ENCODE results near the gene MTARC2.
A peak's percentile ranks its signal among the peaks of the same experiment; 100 is the strongest.

The MTARC2 gene

DNA sequence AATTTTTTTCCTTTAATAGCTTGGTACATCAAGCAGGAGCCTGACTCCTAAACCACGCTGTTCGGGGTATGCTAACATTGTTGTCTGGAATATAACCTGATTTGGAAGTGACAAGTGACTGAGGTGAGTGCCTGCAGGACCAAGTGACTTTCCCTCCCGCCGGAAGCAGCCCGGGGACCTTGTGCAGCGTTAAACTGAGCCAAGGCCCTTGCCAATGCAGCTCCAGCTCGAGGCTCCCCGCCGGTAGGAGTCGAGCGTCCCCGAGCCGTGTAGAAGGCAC, 37.9 kb downstream of the MTARC2 start:
- H3K4me3 ChIP-seq, result peak overlapping the region; percentile 48; the same call in 1 of the 2 replicates
- no peaks in the 10 kb centered on the region; the same call in 1 of the 2 replicates for H3K9me3 ChIP-seq
- H3K27me3 ChIP-seq (ENCODE audit: low read depth), result no peaks in the 10 kb centered on the region
- no peaks in the 10 kb centered on the region; the same call in 1 of the 2 replicates for H3K36me3 ChIP-seq (replicated peaks)
- no peak for DNase-seq (ENCODE audit: low spot score in 2 of 2)
- in situ Hi-C loops (cut with MboI; ENCODE audit: low sequenced_read_pairs), result loop anchor here (25.0 kb wide), 1 partner anchor 799 kb away; no protein-coding TSS in a partner anchor
- H3K4me1 ChIP-seq, result peaks cover 15% of the 10 kb centered on the region

DNA sequence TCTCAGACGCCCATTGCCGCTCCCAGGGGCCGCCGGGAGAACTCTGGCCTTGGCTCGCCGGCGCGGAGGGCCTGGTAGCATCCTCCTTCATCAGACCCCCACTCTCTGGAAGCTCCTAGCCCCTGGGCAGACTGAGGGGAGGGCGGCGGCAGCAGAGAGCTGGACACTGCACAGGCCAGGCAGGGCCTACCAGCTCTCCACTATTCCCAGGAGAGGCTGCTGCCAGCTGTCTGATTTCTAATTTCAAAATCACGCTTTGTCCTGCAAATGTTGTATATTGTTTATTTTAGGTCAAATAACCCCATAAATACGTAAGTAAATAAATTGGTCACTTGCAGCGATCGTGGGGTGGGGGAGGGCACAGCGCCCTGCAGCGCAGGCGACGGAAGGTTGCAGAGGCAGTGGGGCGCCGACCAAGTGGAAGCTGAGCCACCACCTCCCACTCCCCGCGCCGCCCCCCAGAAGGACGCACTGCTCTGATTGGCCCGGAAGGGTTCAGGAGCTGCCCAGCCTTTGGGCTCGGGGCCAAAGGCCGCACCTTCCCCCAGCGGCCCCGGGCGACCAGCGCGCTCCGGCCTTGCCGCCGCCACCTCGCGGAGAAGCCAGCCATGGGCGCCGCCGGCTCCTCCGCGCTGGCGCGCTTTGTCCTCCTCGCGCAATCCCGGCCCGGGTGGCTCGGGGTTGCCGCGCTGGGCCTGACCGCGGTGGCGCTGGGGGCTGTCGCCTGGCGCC, 38.4 kb downstream of the MTARC2 start, which contains the start of gene MTARC1:
MTARC1 (plus strand) TSS at position 577 of the 732 bp plus-strand sequence; CDS start at position 609, 32 bp downstream.
- Histone ChIP-seq H3K9me3 (no peaks in the 10 kb centered on the region; the same call in 1 of the 2 replicates), H3K27me3 (ENCODE audit: low read depth) (no peaks in the 10 kb centered on the region), H3K4me1 (peaks cover 15% of the 10 kb centered on the region), H3K36me3 (replicated peaks) (no peaks in the 10 kb centered on the region; the same call in 1 of the 2 replicates), H3K4me3 (peak within 1 kb of the TSS; percentile 48)
- peak; percentile 66 to 91 for DNase-seq (ENCODE audit: low spot score in 2 of 2)
- in situ Hi-C loops (cut with MboI; ENCODE audit: low sequenced_read_pairs), result loop anchor here (25.0 kb wide), 1 partner anchor 799 kb away; no protein-coding TSS in a partner anchor

DNA sequence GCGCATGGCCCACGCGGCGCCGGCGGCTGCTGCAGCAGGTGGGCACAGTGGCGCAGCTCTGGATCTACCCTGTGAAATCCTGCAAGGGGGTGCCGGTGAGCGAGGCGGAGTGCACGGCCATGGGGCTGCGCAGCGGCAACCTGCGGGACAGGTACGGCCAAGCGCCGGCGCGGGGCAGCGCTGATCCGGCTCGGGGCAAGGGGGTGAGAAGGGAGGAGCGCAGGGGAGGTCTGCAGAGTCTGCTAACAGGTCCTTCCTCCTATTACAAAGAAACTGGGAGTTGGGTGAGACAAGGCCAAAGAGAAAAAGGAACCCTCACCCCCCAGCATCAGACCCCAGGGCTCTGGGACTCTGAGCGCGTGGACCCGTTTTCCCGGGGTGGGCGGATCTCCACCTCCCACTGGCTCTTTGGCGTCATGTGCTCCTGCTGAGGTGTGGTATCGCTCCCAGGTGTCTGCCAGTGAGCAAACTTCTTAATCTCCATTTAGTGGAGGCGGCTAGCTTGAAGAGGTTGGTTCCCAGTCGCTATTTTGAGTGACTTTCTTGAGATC, 39.0 kb downstream of the MTARC2 start:
- Histone ChIP-seq H3K9me3 (no peaks in the 10 kb centered on the region; the same call in 1 of the 2 replicates), H3K27me3 (ENCODE audit: low read depth) (no peaks in the 10 kb centered on the region), H3K4me1 (peaks cover 15% of the 10 kb centered on the region), H3K4me3 (peak overlapping the region; percentile 48), H3K36me3 (replicated peaks) (no peaks in the 10 kb centered on the region; the same call in 1 of the 2 replicates)
- peak in 1 of 2 experiments; percentile 63 for DNase-seq (ENCODE audit: low spot score in 2 of 2)
- in situ Hi-C loops (cut with MboI; ENCODE audit: low sequenced_read_pairs), result loop anchor here (25.0 kb wide), 1 partner anchor 800 kb away; no protein-coding TSS in a partner anchor

DNA sequence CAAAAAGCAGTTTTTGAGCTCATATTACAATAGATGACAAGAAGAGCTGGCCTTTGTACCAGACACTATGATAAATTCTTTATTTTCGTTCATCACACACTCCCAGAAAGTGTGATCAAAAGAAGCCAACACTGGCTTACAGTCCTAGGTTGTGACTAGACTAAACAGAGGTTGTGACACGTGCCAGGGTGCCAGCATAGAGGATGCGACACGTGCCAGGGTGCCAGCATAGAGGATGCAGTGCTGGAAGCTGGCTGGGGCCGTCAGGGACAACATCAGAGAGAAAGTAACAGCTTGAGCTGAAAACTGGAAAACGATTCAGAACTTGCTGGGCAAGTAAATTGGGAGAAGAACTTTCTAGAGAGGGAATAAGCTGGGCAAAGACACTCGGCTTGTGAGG, 40.8 kb downstream of the MTARC2 start:
- H3K36me3 ChIP-seq (replicated peaks), result no peaks in the 10 kb centered on the region; the same call in 1 of the 2 replicates
- H3K27me3 ChIP-seq (ENCODE audit: low read depth), result no peaks in the 10 kb centered on the region
- no peak overlapping the region for H3K4me3 ChIP-seq
- no peak for DNase-seq (ENCODE audit: low spot score in 2 of 2)
- H3K4me1 ChIP-seq, result peaks cover 15% of the 10 kb centered on the region
- in situ Hi-C loops (cut with MboI; ENCODE audit: low sequenced_read_pairs), result loop anchor here (25.0 kb wide), 1 partner anchor 802 kb away; no protein-coding TSS in a partner anchor
- H3K9me3 ChIP-seq, result no peaks in the 10 kb centered on the region; the same call in 1 of the 2 replicates

DNA sequence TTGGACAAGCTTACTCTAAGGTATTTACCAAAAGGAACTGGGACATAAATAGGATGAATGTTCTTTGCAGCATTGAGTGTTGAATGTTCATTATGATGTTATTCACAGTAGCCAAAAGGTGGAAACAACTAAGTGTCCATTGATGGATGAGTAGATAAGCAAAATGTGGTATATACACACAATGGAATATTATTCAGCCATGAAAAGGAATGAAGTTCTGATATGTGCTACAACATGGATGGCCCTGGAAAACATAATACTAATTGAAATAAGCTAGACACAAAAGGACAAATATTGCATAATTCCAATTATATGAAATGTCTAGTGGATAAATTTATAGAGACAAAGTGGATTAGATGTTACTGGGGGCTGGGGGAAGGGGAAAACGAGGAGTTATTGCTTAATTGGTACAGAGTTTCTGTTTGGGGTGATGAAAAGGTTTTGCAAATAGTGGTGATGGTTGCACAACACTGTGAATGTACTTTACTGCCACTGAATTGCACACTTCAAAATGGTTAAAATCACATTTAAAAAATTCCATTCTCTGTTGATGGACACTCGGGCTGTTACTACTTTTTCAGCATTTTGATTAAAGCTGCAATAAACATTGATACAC, 41.5 kb downstream of the MTARC2 start:
- no peak overlapping the region for H3K4me3 ChIP-seq
- no peak for DNase-seq (ENCODE audit: low spot score in 2 of 2)
- H3K36me3 ChIP-seq (replicated peaks), result peaks cover 2% of the 10 kb centered on the region; the same call in 1 of the 2 replicates
- in situ Hi-C loops (cut with MboI; ENCODE audit: low sequenced_read_pairs), result loop anchor here (25.0 kb wide), 1 partner anchor 802 kb away; no protein-coding TSS in a partner anchor
- no peaks in the 10 kb centered on the region for H3K27me3 ChIP-seq (ENCODE audit: low read depth)
- peaks cover 15% of the 10 kb centered on the region for H3K4me1 ChIP-seq
- no peaks in the 10 kb centered on the region; the same call in 1 of the 2 replicates for H3K9me3 ChIP-seq

DNA sequence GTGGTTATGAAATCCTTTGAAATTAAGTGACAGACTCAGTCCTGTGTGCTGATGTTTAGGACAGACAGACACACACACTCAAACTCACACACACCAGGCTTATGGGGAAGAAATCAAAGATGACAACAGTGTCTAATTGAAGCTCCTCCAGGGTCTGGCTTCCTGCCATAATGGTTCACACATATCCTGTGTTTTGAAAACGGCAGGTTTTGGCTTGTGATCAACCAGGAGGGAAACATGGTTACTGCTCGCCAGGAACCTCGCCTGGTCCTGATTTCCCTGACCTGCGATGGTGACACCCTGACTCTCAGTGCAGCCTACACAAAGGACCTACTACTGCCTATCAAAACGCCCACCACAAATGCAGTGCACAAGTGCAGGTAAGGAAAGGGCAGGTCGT, 43.2 kb downstream of the MTARC2 start:
- in situ Hi-C loops (cut with MboI; ENCODE audit: low sequenced_read_pairs), result loop anchor here (25.0 kb wide), 1 partner anchor 804 kb away; no protein-coding TSS in a partner anchor
- Histone ChIP-seq H3K36me3 (replicated peaks) (peaks cover 3% of the 10 kb centered on the region; the same call in 1 of the 2 replicates), H3K4me3 (no peak overlapping the region), H3K4me1 (peaks cover 11% of the 10 kb centered on the region), H3K9me3 (no peaks in the 10 kb centered on the region; the same call in 1 of the 2 replicates), H3K27me3 (ENCODE audit: low read depth) (no peaks in the 10 kb centered on the region)
- DNase-seq (ENCODE audit: low spot score in 2 of 2), result no peak

DNA sequence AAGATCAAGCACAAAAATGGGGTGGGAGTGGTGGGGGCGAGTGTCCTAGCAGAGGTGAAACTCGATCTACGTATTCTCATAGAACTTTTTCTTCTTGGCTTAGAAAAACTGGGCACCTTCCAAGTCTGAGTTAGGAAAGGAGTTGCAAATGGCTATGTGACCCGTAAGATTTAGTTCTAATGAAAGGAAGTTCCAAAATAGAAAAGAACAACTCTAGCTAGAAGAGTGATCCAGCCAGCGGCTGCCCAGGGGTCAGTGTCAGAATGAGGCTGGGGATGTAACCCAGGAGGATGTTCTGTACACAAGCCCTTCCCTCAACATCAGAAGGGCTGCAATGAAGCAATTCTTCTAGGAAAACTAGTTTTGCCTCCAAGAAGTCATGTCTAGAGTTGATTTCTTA, 43.8 kb downstream of the MTARC2 start:
- Histone ChIP-seq H3K4me3 (no peak overlapping the region), H3K9me3 (no peaks in the 10 kb centered on the region; the same call in 1 of the 2 replicates), H3K27me3 (ENCODE audit: low read depth) (no peaks in the 10 kb centered on the region), H3K4me1 (peaks cover 9% of the 10 kb centered on the region), H3K36me3 (replicated peaks) (peaks cover 3% of the 10 kb centered on the region; the same call in 1 of the 2 replicates)
- no peak for DNase-seq (ENCODE audit: low spot score in 2 of 2)
- in situ Hi-C loops (cut with MboI; ENCODE audit: low sequenced_read_pairs), result loop anchor here (25.0 kb wide), 1 partner anchor 805 kb away; no protein-coding TSS in a partner anchor

DNA sequence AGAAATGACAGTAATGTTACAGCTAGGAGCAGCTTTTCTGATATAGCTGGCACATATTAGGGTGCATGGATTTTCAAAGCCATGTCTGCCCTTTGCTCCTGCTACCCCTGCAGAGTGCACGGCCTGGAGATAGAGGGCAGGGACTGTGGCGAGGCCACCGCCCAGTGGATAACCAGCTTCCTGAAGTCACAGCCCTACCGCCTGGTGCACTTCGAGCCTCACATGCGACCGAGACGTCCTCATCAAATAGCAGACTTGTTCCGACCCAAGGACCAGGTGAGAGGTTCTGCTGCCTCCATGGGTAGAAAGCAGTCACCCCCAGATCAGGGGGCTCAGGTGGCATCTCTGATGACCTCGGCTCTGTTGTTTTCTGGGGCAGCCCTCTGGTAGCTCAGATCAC, 48.4 kb downstream of the MTARC2 start:
- peaks cover 13% of the 10 kb centered on the region for H3K36me3 ChIP-seq (replicated peaks)
- H3K9me3 ChIP-seq, result no peaks in the 10 kb centered on the region
- H3K27me3 ChIP-seq (ENCODE audit: low read depth), result no peaks in the 10 kb centered on the region
- H3K4me3 ChIP-seq, result no peak overlapping the region
- no peaks in the 10 kb centered on the region for H3K4me1 ChIP-seq
- no peak for DNase-seq (ENCODE audit: low spot score in 2 of 2)
- in situ Hi-C loops (cut with MboI; ENCODE audit: low sequenced_read_pairs), result loop anchor here (25.0 kb wide), 1 partner anchor 809 kb away; no protein-coding TSS in a partner anchor

DNA sequence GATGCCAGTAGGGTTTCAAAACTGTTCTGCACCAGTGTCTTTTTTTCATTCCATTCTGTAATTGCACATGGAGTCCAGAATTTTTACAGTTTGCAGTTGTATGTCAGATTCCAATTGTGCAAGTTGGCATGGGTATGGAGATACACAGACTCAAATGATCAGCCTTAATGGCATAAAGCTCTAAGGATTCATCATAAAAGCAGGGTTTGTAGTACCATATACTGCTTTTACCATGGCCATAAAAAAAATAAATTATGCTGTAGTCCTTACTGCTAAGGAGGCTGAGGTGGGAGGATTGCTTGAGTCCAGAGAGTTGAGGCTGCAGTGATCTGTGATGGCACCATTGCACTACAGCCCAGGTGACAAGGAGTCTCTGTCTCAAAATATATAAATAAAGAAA, 48.9 kb downstream of the MTARC2 start:
- peaks cover 13% of the 10 kb centered on the region for H3K36me3 ChIP-seq (replicated peaks)

DNA sequence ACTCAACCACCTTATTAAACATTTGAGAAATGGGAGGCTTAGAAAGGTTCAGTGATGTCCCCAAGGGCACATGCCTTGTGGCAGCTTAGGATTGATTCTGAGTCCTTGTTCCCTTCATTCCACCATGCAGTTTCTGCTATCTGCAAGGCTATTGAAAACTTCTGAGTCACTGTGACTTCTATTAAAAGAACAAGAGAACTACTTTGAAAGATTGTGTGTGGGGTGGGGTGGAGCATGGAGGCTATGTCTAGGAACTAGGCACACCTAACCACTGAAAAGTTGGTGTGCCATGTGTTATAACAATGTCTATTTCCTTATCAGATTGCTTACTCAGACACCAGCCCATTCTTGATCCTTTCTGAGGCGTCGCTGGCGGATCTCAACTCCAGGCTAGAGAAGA, 49.4 kb downstream of the MTARC2 start:
- H3K4me1 ChIP-seq, result no peaks in the 10 kb centered on the region
- DNase-seq (ENCODE audit: low spot score in 2 of 2), result no peak
- in situ Hi-C loops (cut with MboI; ENCODE audit: low sequenced_read_pairs), result loop anchor here (25.0 kb wide), 1 partner anchor 810 kb away; no protein-coding TSS in a partner anchor
- H3K4me3 ChIP-seq, result no peak overlapping the region
- H3K27me3 ChIP-seq (ENCODE audit: low read depth), result no peaks in the 10 kb centered on the region
- H3K36me3 ChIP-seq (replicated peaks), result peaks cover 13% of the 10 kb centered on the region
- no peaks in the 10 kb centered on the region for H3K9me3 ChIP-seq

More for the DNA sequence above, 48.9 kb downstream of the MTARC2 start:
- Histone ChIP-seq H3K9me3 (no peaks in the 10 kb centered on the region), H3K4me1 (no peaks in the 10 kb centered on the region), H3K4me3 (no peak overlapping the region), H3K27me3 (ENCODE audit: low read depth) (no peaks in the 10 kb centered on the region)
- in situ Hi-C loops (cut with MboI; ENCODE audit: low sequenced_read_pairs), result loop anchor here (25.0 kb wide), 1 partner anchor 810 kb away; no protein-coding TSS in a partner anchor
- no peak for DNase-seq (ENCODE audit: low spot score in 2 of 2)

DNA sequence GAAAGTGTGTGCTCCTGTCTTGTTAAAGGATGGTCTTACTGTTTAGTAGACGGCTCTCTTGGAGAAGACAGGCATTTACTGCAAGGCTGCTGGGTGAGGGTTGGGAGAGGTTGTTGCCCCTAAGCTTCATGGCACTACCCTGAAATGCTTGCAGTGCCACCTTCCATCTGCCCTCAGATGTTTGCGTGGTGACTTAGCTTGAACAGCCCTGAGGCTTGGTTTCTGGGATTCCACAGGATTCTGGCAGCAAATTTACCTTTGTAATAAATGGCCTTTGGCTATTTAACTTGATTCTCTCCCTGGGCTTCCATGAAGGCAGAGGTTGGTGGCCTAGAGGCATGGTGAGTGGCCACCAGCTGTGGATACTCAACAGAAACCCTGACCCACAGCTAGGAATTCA, 50.2 kb downstream of the MTARC2 start:
- Histone ChIP-seq H3K4me3 (no peak overlapping the region), H3K27me3 (ENCODE audit: low read depth) (no peaks in the 10 kb centered on the region), H3K9me3 (no peaks in the 10 kb centered on the region), H3K4me1 (no peaks in the 10 kb centered on the region), H3K36me3 (replicated peaks) (peaks cover 13% of the 10 kb centered on the region)
- in situ Hi-C loops (cut with MboI; ENCODE audit: low sequenced_read_pairs), result loop anchor here (25.0 kb wide), 1 partner anchor 811 kb away; no protein-coding TSS in a partner anchor
- DNase-seq (ENCODE audit: low spot score in 2 of 2), result no peak

DNA sequence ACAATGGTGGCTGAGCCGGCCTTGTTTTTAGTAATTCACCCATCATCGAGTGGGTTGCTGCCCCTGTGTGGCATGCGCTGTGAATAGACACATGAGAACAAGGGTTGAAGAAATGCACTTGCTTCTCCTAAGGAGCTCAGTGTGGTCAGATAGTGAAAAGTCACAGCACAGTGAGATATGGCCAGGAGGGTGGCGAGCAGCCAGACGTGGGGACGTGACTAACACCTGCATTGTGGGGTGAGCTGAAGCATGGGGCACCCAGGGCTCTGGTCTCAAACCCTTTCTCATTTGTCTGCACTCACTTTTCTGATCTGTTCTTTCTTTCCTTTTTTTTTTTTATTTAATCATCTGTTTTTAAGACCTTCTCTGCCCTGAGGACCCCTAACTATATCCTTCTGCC, 52.1 kb downstream of the MTARC2 start:
- Histone ChIP-seq H3K27me3 (ENCODE audit: low read depth) (no peaks in the 10 kb centered on the region), H3K4me3 (no peak overlapping the region), H3K36me3 (replicated peaks) (peaks cover 10% of the 10 kb centered on the region), H3K9me3 (no peaks in the 10 kb centered on the region), H3K4me1 (no peaks in the 10 kb centered on the region)
- in situ Hi-C loops (cut with MboI; ENCODE audit: low sequenced_read_pairs), result no loop called here
- no peak for DNase-seq (ENCODE audit: low spot score in 2 of 2)

DNA sequence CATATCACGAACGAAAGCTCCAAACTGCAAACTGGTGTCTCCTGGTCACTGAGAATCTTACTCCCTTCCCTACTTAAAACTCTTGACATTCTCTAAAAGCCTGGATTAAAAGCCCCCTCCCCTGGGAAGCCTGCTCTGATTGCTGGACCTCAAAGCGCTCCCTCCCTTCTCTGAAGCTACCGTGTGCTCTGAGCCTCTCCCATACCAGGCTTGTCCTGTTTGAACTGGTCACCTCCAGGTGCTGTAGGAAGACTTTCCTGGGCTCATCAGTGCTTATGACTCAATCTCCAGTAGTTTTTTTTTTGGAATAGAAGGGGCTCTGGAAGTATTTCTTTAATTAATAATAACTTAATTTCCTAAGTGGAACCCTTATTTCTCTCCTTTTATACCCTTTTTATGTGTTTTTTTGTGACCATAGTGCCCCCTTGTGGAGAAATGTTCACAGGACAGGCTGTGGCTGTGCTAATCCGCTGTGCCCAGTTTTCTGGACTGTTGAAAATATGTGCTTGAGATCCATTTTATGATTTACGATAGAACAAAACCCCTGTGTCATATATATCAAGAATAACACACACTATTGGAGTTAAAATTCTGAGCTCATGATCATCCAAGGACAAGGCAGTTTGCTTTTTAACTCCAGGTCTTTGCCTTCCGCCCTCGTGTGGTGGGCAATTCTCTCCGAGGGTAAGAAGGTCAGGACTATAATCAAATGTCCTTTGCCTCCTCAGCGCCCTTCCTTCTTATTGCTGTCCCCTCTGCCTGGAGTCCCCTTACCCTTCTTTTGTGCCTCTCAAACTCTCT, 55.5 kb downstream of the MTARC2 start:
- Histone ChIP-seq H3K36me3 (replicated peaks) (no peaks in the 10 kb centered on the region; the same call in 1 of the 2 replicates), H3K4me3 (no peak overlapping the region), H3K27me3 (ENCODE audit: low read depth) (no peaks in the 10 kb centered on the region), H3K4me1 (no peaks in the 10 kb centered on the region), H3K9me3 (no peaks in the 10 kb centered on the region)
- in situ Hi-C loops (cut with MboI; ENCODE audit: low sequenced_read_pairs), result no loop called here
- DNase-seq (ENCODE audit: low spot score in 2 of 2), result peak in 1 of 2 experiments; percentile 60
